ENCODE measurements around the gene KLRG1.

GRCh38 chr12:8947737-8948136 lies 41.6 kb upstream of the KLRG1 start:
- no peak for TF ChIP-seq EZH2 (IDR thresholded peaks at IDR 0.05; ENCODE audit: insufficient read depth, poor library complexity, severe bottlenecking)
- TF ChIP-seq EZH2phosphoT487 (IDR thresholded peaks at IDR 0.05; ENCODE audit: insufficient read depth, low read depth) = no peak
